HEK293T (cell line): ENCODE results near the gene UNC13C.
"Not testable (repeated sequence)": the region's sequence is repeated elsewhere in the genome, so short reads cannot be mapped to it uniquely, and the experiment has no call there.

Experiments used
- CTCF ChIA-PET: fragments of 350-600 bp; formaldehyde crosslinking; extraction: SDS; loops from one replicate; lab custom pipeline; 2021; ENCODE audit warnings: antibody characterized with exemption, inconsistent platforms; lab: Yijun Ruan, JAX
- POLR2A ChIA-PET: fragments of 350-600 bp; formaldehyde crosslinking; extraction: SDS; loops from one replicate; lab custom pipeline; 2020; ENCODE audit warnings: antibody characterized with exemption, inconsistent platforms; lab: Yijun Ruan, JAX
- DNase-seq: peaks from one replicate; pipeline ENCODE4 v3.0.0; 2012; ENCODE audit warnings: mixed read lengths; ENCODE audit errors: extremely low spot score
- ARNT ChIP-seq: fragments of 450-650 bp; IDR thresholded peaks from 2 replicates; pipeline ENCODE4 v1.6.1; 2017; ENCODE audit warnings: mild to moderate bottlenecking
- BHLHE40 ChIP-seq: fragments of 450-650 bp; IDR thresholded peaks from 2 replicates; pipeline ENCODE4 v1.6.1; 2016; ENCODE audit warnings: mild to moderate bottlenecking, moderate library complexity, borderline replicate concordance
- CTBP1 ChIP-seq: fragments of 450-650 bp; IDR thresholded peaks from 2 replicates; pipeline ENCODE4 v1.6.1; 2016; ENCODE audit warnings: borderline replicate concordance
- ELF4 ChIP-seq: fragments of 450-650 bp; IDR thresholded peaks from 2 replicates; pipeline ENCODE4 v1.6.1; 2017; ENCODE audit warnings: antibody characterized with exemption
- FOXA1 ChIP-seq: fragments of 450-650 bp; IDR thresholded peaks from 2 replicates; pipeline ENCODE4 v1.6.1; 2016; ENCODE audit warnings: mild to moderate bottlenecking
- FOXK2 ChIP-seq: fragments of 450-650 bp; IDR thresholded peaks from 2 replicates; pipeline ENCODE4 v1.6.1; 2016; ENCODE audit warnings: mild to moderate bottlenecking
- FOXM1 ChIP-seq: fragments of 450-650 bp; IDR thresholded peaks from 2 replicates; pipeline ENCODE4 v1.6.1; 2017; ENCODE audit warnings: mild to moderate bottlenecking, borderline replicate concordance
- HDGF ChIP-seq: fragments of 450-650 bp; IDR thresholded peaks from 2 replicates; pipeline ENCODE4 v1.6.1; 2017; ENCODE audit warnings: antibody characterized with exemption, borderline replicate concordance
- L3MBTL2 ChIP-seq: fragments of 450-650 bp; conservative IDR thresholded peaks from 2 replicates; pipeline ENCODE4 v1.6.1; 2016; ENCODE audit warnings: mild to moderate bottlenecking
- LEF1 ChIP-seq: fragments of 450-650 bp; IDR thresholded peaks from 2 replicates; pipeline ENCODE4 v1.6.1; 2017; ENCODE audit warnings: mild to moderate bottlenecking, borderline replicate concordance
- NFRKB ChIP-seq: fragments of 450-650 bp; IDR thresholded peaks from 2 replicates; pipeline ENCODE4 v1.6.1; 2016; ENCODE audit warnings: mild to moderate bottlenecking, moderate library complexity
- SP1 ChIP-seq: fragments of 450-650 bp; IDR thresholded peaks from 2 replicates; pipeline ENCODE4 v1.6.1; 2017
- SUZ12 ChIP-seq: fragments of 450-650 bp; IDR thresholded peaks from 2 replicates; pipeline ENCODE4 v1.6.1; 2016; ENCODE audit warnings: mild to moderate bottlenecking
- TARDBP ChIP-seq: fragments of 450-650 bp; IDR thresholded peaks from 2 replicates; pipeline ENCODE4 v1.6.1; 2016
- ZNF384 ChIP-seq: fragments of 450-650 bp; IDR thresholded peaks from 2 replicates; pipeline ENCODE4 v1.6.1; 2016
- TF ChIP-seq, protein P1 (sequence below): fragments of 450-650 bp; IDR thresholded peaks from 2 replicates; pipeline ENCODE4 v1.6.1; 2016

The UNC13C gene

GRCh38 chr15:54388746-54389145, 410.5 kb downstream of the UNC13C start:
- ChIA-PET CTCF (no interaction called here), POLR2A (no interaction called here)
- DNase-seq, result no peak
- TF ChIP-seq SP1 (no peak), CTBP1 (no peak), NFRKB (no peak), TARDBP (no peak)

DNA sequence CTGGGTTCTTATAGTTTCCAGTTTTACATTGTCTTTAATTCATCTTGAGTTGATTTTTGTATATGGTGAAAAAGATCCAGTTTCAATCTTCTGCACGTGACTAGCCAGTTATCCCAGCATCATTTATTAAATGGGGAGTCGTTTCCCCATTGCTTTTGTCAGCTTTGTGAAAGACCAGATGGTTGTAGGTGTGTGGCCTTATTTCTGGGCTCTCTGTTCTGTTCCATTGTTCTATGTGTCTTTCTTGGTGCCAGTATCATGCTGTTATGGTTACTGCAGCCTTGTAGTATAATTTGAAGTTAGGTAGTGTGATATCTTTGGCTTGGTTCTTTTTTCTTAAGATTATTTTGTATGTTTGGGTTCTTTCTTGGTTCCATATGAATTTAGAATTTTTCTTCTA, 432.2 kb downstream of the UNC13C start:
- POLR2A ChIA-PET, result no interaction called here

GRCh38 chr15:54424171-54424570, 445.9 kb downstream of the UNC13C start:
- no peak for DNase-seq
- ChIA-PET CTCF (no interaction called here), POLR2A (no interaction called here)
- TF ChIP-seq HDGF, result no peak
- TF ChIP-seq LEF1, result no peak
- no peak for TF ChIP-seq BHLHE40
- no peak for TF ChIP-seq ELF4
- no peak for TF ChIP-seq ZNF384
- no peak for TF ChIP-seq SP1
- no peak for TF ChIP-seq SUZ12
- no peak for TF ChIP-seq L3MBTL2
- TF ChIP-seq FOXA1, result no peak
- TF ChIP-seq, protein P1, sequence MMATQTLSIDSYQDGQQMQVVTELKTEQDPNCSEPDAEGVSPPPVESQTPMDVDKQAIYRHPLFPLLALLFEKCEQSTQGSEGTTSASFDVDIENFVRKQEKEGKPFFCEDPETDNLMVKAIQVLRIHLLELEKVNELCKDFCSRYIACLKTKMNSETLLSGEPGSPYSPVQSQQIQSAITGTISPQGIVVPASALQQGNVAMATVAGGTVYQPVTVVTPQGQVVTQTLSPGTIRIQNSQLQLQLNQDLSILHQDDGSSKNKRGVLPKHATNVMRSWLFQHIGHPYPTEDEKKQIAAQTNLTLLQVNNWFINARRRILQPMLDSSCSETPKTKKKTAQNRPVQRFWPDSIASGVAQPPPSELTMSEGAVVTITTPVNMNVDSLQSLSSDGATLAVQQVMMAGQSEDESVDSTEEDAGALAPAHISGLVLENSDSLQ, result no peak
- TF ChIP-seq NFRKB, result no peak
- TF ChIP-seq FOXM1, result no peak
- no peak for TF ChIP-seq FOXK2

More for the DNA sequence above, 432.2 kb downstream of the UNC13C start:
- TF ChIP-seq ZNF384, result no peak
- TF ChIP-seq LEF1, result no peak
- no peak for TF ChIP-seq CTBP1
- TF ChIP-seq BHLHE40, result no peak
- TF ChIP-seq FOXK2, result no peak
- TF ChIP-seq TARDBP, result no peak
- no peak for TF ChIP-seq FOXM1
- TF ChIP-seq HDGF, result no peak
- no peak for TF ChIP-seq NFRKB
- no peak for TF ChIP-seq SUZ12
- no peak for TF ChIP-seq SP1
- TF ChIP-seq ARNT, result no peak
- TF ChIP-seq, protein P1, result no peak
- TF ChIP-seq ELF4, result no peak
- TF ChIP-seq L3MBTL2, result no peak
- no peak for TF ChIP-seq FOXA1
- DNase-seq, result no peak
- CTCF ChIA-PET, result no interaction called here

DNA sequence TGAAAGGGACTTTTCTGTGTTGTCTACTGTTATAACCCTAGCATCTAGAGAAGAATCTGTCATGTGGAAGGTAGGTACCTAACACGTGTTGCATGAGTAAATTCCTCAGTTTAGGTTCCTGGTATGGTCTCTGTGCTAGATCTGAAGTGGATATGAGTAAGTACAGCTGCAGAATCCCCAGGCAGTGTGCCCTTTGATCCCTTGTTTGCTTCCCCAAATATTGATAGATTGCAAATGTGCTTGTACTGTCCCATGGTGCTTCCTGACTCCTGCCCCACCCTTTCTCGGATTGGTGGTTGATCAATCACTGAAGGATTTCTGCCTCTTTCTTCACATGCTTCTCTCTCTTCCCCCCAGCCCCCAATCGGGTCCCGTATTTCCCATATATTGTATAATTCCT, 450.4 kb downstream of the UNC13C start:
- no peak for DNase-seq
- ChIA-PET CTCF (no interaction called here), POLR2A (no interaction called here)
- TF ChIP-seq TARDBP (no peak), HDGF (no peak), BHLHE40 (no peak), NFRKB (no peak)

DNA sequence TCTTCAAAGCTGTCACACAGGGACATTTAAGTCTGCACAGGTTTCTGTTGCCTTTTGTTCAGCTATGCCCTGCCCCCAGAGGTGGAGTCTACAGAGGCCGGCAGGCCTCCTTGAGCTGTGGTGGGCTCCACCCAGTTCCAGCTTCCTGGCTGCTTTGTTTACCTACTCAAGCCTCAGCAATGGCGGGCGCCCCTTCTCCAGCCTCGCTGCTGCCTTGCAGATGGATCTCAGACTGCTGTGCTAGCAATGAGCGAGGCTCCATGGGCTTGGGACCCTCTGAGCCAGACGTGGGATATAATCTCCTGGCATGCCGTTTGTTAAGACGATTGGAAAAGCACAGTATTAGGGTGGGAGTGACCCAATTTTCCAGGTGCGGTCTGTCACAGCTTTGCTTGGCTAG, 472.0 kb downstream of the UNC13C start:
- POLR2A ChIA-PET, result not testable (repeated sequence)

DNA sequence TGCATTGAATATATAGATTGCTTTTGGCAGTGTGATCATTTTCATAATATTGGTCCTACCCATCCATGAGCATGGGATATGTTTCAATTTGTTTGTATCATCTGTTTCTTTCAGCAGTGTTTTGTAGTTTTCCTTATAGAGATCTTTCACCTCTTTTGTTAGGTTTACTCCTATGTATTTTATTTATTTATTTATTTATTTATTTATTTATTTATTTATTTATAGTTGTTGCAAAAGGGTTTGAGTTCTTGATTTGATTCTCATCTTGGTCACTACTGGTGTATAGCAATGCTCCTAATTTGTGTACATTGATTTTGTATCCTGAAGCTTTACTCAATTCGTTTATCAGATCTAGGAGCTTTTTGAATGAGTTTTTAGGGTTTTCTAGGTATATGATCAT, 478.2 kb downstream of the UNC13C start:
- DNase-seq, result no peak
- no peak for TF ChIP-seq ZNF384
- no peak for TF ChIP-seq TARDBP
- TF ChIP-seq, protein P1, result no peak
- TF ChIP-seq BHLHE40, result no peak
- no peak for TF ChIP-seq ELF4
- TF ChIP-seq SP1, result no peak
- CTCF ChIA-PET, result no interaction called here
- POLR2A ChIA-PET, result no interaction called here

More for the DNA sequence above, 472.0 kb downstream of the UNC13C start:
- CTCF ChIA-PET, DNase-seq: not testable (repeated sequence)

- DNase-seq, result no peak
- ChIA-PET CTCF (no interaction called here), POLR2A (no interaction called here)
- no peak for TF ChIP-seq FOXM1
- TF ChIP-seq HDGF, result no peak
- TF ChIP-seq CTBP1, result no peak
- TF ChIP-seq, protein P1, result no peak
- TF ChIP-seq FOXK2, result no peak
- no peak for TF ChIP-seq NFRKB
- TF ChIP-seq SUZ12, result no peak
- TF ChIP-seq ELF4, result no peak
- TF ChIP-seq L3MBTL2, result no peak
- no peak for TF ChIP-seq ZNF384
- TF ChIP-seq LEF1, result no peak
- no peak for TF ChIP-seq TARDBP
- no peak for TF ChIP-seq BHLHE40
- TF ChIP-seq ARNT, result no peak
- TF ChIP-seq FOXA1, result no peak
- TF ChIP-seq SP1, result no peak
These were observed 484.3 kb downstream of the UNC13C start for GRCh38 chr15:54462511-54462913.
